KMS-11 (cell line): ENCODE results near the gene USP3.

Experiments used
- H2AFZ ChIP-seq: fragments of 200-600 bp; sonication (generic); 2 replicates; pipeline ENCODE4 v1.6.1; 2016; ENCODE audit warnings: antibody characterized with exemption, mixed run types, low read depth
- H3K27ac ChIP-seq: fragments of 200-600 bp; sonication (generic); 2 replicates; pipeline ENCODE4 v1.6.1; 2016; ENCODE audit warnings: mild to moderate bottlenecking, mixed run types
- H3K27me3 ChIP-seq: fragments of 200-600 bp; sonication (generic); 2 replicates; pipeline ENCODE4 v1.6.1; 2017; ENCODE audit warnings: mild to moderate bottlenecking, low read depth, mixed run types, moderate library complexity; ENCODE audit not compliant: insufficient read depth
- H3K36me3 ChIP-seq: fragments of 200-600 bp; sonication (generic); 2 replicates; pipeline ENCODE4 v1.6.1; 2017; ENCODE audit warnings: mild to moderate bottlenecking, mixed run types; ENCODE audit not compliant: insufficient read depth
- H3K4me1 ChIP-seq: fragments of 200-600 bp; sonication (generic); 2 replicates; pipeline ENCODE4 v1.6.1; 2016; ENCODE audit warnings: mild to moderate bottlenecking, low read depth, mixed run types; ENCODE audit not compliant: poor library complexity, severe bottlenecking
- H3K4me2 ChIP-seq: fragments of 200-600 bp; sonication (generic); 2 replicates; pipeline ENCODE4 v1.7.0; 2016; ENCODE audit warnings: mild to moderate bottlenecking, mixed run types
- H3K4me3 ChIP-seq: fragments of 200-600 bp; sonication (generic); IDR thresholded peaks from 2 replicates; pipeline ENCODE4 v1.6.1; 2017; ENCODE audit warnings: low read depth, low read length, mixed read lengths; ENCODE audit not compliant: insufficient read depth
- H3K79me2 ChIP-seq: fragments of 200-600 bp; sonication (generic); 2 replicates; pipeline ENCODE4 v1.6.1; 2016; ENCODE audit warnings: low read depth, mixed run types; ENCODE audit not compliant: insufficient read depth
- H3K9ac ChIP-seq: fragments of 200-600 bp; sonication (generic); 2 replicates; pipeline ENCODE4 v1.6.1; 2016; ENCODE audit warnings: mild to moderate bottlenecking, mixed run types
- H4K20me1 ChIP-seq: fragments of 200-600 bp; sonication (generic); 2 replicates; pipeline ENCODE4 v1.6.1; 2016; ENCODE audit warnings: mild to moderate bottlenecking, mixed run types; ENCODE audit not compliant: insufficient read depth
- CTCF ChIP-seq: fragments of 200-600 bp; sonication (generic); conservative IDR thresholded peaks from 2 replicates; pipeline ENCODE4 v1.6.1; 2017; ENCODE audit warnings: low read depth, mild to moderate bottlenecking, antibody characterized with exemption, low read length, moderate library complexity, mixed read lengths

Gene USP3

GRCh38 chr15:63488398-63488960, 15.9 kb upstream of the USP3 start:
- Histone ChIP-seq H3K9ac (no peak overlapping the region), H3K36me3 (no peaks in the 10 kb centered on the region), H2AFZ (no peak overlapping the region), H3K4me2 (no peak overlapping the region), H4K20me1 (no peaks in the 10 kb centered on the region), H3K4me1 (peaks cover 10% of the 10 kb centered on the region), H3K79me2 (no peaks in the 10 kb centered on the region), H3K27ac (no peak overlapping the region), H3K27me3 (no peaks in the 10 kb centered on the region), H3K4me3 (no peak overlapping the region)
- TF ChIP-seq CTCF: no peak

GRCh38 chr15:63489352-63489751, 15.0 kb upstream of the USP3 start:
- Histone ChIP-seq H3K27ac (no peak overlapping the region), H3K4me2 (no peak overlapping the region), H3K4me1 (peaks cover 10% of the 10 kb centered on the region)

GRCh38 chr15:63490345-63491034, 13.9 kb upstream of the USP3 start:
- no peak overlapping the region for H2AFZ ChIP-seq
- H3K4me2 ChIP-seq: no peak overlapping the region
- TF ChIP-seq CTCF: no peak
- H3K79me2 ChIP-seq: no peaks in the 10 kb centered on the region
- no peak overlapping the region for H3K4me3 ChIP-seq
- H3K4me1 ChIP-seq: peaks cover 10% of the 10 kb centered on the region
- no peak overlapping the region for H3K9ac ChIP-seq
- H3K27ac ChIP-seq: no peak overlapping the region
- H4K20me1 ChIP-seq: no peaks in the 10 kb centered on the region
- no peaks in the 10 kb centered on the region for H3K27me3 ChIP-seq
- no peaks in the 10 kb centered on the region for H3K36me3 ChIP-seq

More at GRCh38 chr15:63489352-63489751, 15.0 kb upstream of the USP3 start:
- Histone ChIP-seq H2AFZ (no peak overlapping the region), H3K79me2 (no peaks in the 10 kb centered on the region), H3K4me3 (no peak overlapping the region), H4K20me1 (no peaks in the 10 kb centered on the region), H3K9ac (no peak overlapping the region), H3K27me3 (no peaks in the 10 kb centered on the region), H3K36me3 (no peaks in the 10 kb centered on the region)
- TF ChIP-seq CTCF: no peak

GRCh38 chr15:63491116-63491827, 13.1 kb upstream of the USP3 start:
- H3K9ac ChIP-seq: no peak overlapping the region
- no peaks in the 10 kb centered on the region for H3K79me2 ChIP-seq
- no peak overlapping the region for H3K27ac ChIP-seq
- no peaks in the 10 kb centered on the region for H4K20me1 ChIP-seq
- peaks cover 9% of the 10 kb centered on the region for H3K4me1 ChIP-seq
- H3K27me3 ChIP-seq: no peaks in the 10 kb centered on the region
- no peak for TF ChIP-seq CTCF
- H3K4me2 ChIP-seq: no peak overlapping the region
- no peak overlapping the region for H3K4me3 ChIP-seq
- no peaks in the 10 kb centered on the region for H3K36me3 ChIP-seq
- H2AFZ ChIP-seq: no peak overlapping the region
